Left lung (tissue), 14 donors: ENCODE measurements around the gene HACD1. TPM values are rescaled to one million over a fixed set of nuclear protein-coding genes. Genes with fewer than 3 reads are reported as not detected.

Source experiments
- ATAC-seq: fragments of 200-7000 bp; cut with Tn5 transposase; one replicate; pipeline ENCODE4 v1.9.1; 2020; ENCODE audit warnings: moderate library complexity
- DNase-seq, 4 donors: peaks; one replicate each; pipeline ENCODE4 v3.0.0-alpha.2; 2013 to 2020
- H3K27ac ChIP-seq, 2 donors: fragments of 200-600 bp; sonication (generic) in 1 of 2; one replicate each; pipeline versions ENCODE4 v1.5.0 to v1.8.0; 2020 to 2021
- H3K27me3 ChIP-seq, 2 donors: fragments of 200-600 bp; sonication (generic) in 1 of 2; one replicate each; pipeline versions ENCODE4 v1.5.0 to v1.8.0; 2020 to 2021
- H3K36me3 ChIP-seq, 2 donors: fragments of 200-600 bp; sonication (generic) in 1 of 2; one replicate each; pipeline versions ENCODE4 v1.5.0 to v1.8.0; 2020 to 2021
- H3K4me1 ChIP-seq, 2 donors: fragments of 200-600 bp; one replicate each; pipeline ENCODE4 v1.8.0; 2021
- H3K4me3 ChIP-seq, 2 donors: fragments of 200-600 bp; sonication (generic) in 1 of 2; one replicate each; pipeline versions ENCODE4 v1.5.0 to v1.8.0; 2020 to 2021; ENCODE audit warnings: mild to moderate bottlenecking in 1 of 2
- H3K9me3 ChIP-seq, 2 donors: fragments of 200-600 bp; sonication (generic) in 1 of 2; one replicate each; pipeline versions ENCODE4 v1.5.0 to v1.8.0; 2020 to 2021
- CTCF ChIP-seq, 2 donors: fragments of 200-600 bp; sonication (generic) in 1 of 2; IDR thresholded peaks; one replicate each; pipeline versions ENCODE4 v1.5.0 to v1.8.0; 2021; ENCODE audit warnings: antibody characterized with exemption in 2 of 2
- intact Hi-C, 2 donors: fragments of 100-400 bp; cut with DNase I; formaldehyde crosslinking; loops; one replicate each; pipeline versions ENCODE4 v1.11.2 to v1.14.2; 2022
- long read RNA-seq, 12 donors: library from polyadenylated mRNA in 2 of 12; unstranded in 2 of 12; transcript quantifications; one replicate each; pipeline ENCODE4 v2.0.0 and lab custom pipeline, GENCODE V29; 2019 to 2026
- polyA plus RNA-seq, 6 donors: library from polyadenylated mRNA; unstranded; fragments of 120-200 nt; gene quantifications; one replicate each; pipeline ENCODE4 v1.2.1, GENCODE V29; 2013; ENCODE audit not compliant: insufficient read length in 6 of 6
- total RNA-seq, 2 donors: library from RNA; stranded (reverse); fragmentation: NEBNext Ultra II Directional; extraction: Animal tissue kit (Norgen Biotek cat#: 25700); gene quantifications; one replicate each; pipeline ENCODE4 v1.2.1, GENCODE V29; 2021
- donor health status: DM: no; HTN: yes; CAD: no.
- donor health status: DM: no; HTN: no; CAD: no.

Gene HACD1
- 10 to 100 TPM; 45.1 to 47.0 TPM for total RNA-seq
- 10 to 100 TPM; 21.8 to 27.8 (median 24.3) TPM for polyA plus RNA-seq
- long read RNA-seq, donor 1, partial matches to known transcripts, result 7 of 23 reads
- long read RNA-seq, donor 1, other reads (novel, unspliced or antisense), result 15 of 23 reads
- long read RNA-seq, donor 2, partial matches to known transcripts, result 6 of 17 reads
- long read RNA-seq, donor 2, other reads (novel, unspliced or antisense), result 10 of 17 reads
- long read RNA-seq, donor 3, partial matches to known transcripts, result 5 of 13 reads
- long read RNA-seq, donor 3, other reads (novel, unspliced or antisense), result 6 of 13 reads
- long read RNA-seq, donor 4, transcript HACD1-201 (2 exons, 773 nt), result major isoform, 8 of 11 reads
- long read RNA-seq, donor 4, partial matches to known transcripts, result 0 of 11 reads
- long read RNA-seq, donor 4, other reads (novel, unspliced or antisense), result 3 of 11 reads
- long read RNA-seq, donor 5, partial matches to known transcripts, result 6 of 14 reads
- long read RNA-seq, donor 5, other reads (novel, unspliced or antisense), result 8 of 14 reads
- long read RNA-seq, donor 6, partial matches to known transcripts, result 6 of 15 reads
- long read RNA-seq, donor 6, other reads (novel, unspliced or antisense), result 7 of 15 reads
- long read RNA-seq, donor 7, partial matches to known transcripts, result 0 of 3 reads
- long read RNA-seq, donor 7, other reads (novel, unspliced or antisense), result 0 of 3 reads
- long read RNA-seq, donor 8, partial matches to known transcripts, result 7 of 8 reads
- long read RNA-seq, donor 8, other reads (novel, unspliced or antisense), result 0 of 8 reads
- long read RNA-seq, donor 9, result 0 reads
- long read RNA-seq, donor 10, partial matches to known transcripts, result 0 of 2 reads
- long read RNA-seq, donor 10, other reads (novel, unspliced or antisense), result 1 of 2 reads
- long read RNA-seq, donor 11, partial matches to known transcripts, result 0 of 13 reads
- long read RNA-seq, donor 11, other reads (novel, unspliced or antisense), result 13 of 13 reads
- long read RNA-seq, donor 12, partial matches to known transcripts, result 0 of 7 reads
- long read RNA-seq, donor 12, other reads (novel, unspliced or antisense), result 6 of 7 reads

- H3K36me3 ChIP-seq, result no peaks in the 10 kb centered on the region
- peaks cover 0 to 20% of the 10 kb centered on the region in 2 donors for H3K27me3 ChIP-seq
- DNase-seq (peak; percentile 48 to 93 (median 77)), ATAC-seq (peak; percentile 91)
- H3K4me1 ChIP-seq, result peaks cover 0 to 11% of the 10 kb centered on the region in 2 donors
- peak within 1 kb of the TSS; percentile 74 to 89 for H3K4me3 ChIP-seq
- H3K27ac ChIP-seq, result peak within 1 kb of the TSS; percentile 90 to 92
- H3K9me3 ChIP-seq, result no peaks in the 10 kb centered on the region
- intact Hi-C loops, result loop anchor here in 1 of 2 donors (10.0 kb wide), 1 partner anchor 118 kb away; no protein-coding TSS in a partner anchor
- no peak for TF ChIP-seq CTCF (IDR thresholded peaks at IDR 0.05)
Measured at GRCh38 chr10:17617031-17617911, at the start of gene HACD1. Gene HACD1 (minus strand): TSS chr10:17617374. CDS start chr10:17617339, 35 bp downstream.

GRCh38 chr10:17665747-17666146 is 48.6 kb upstream of the HACD1 start:
- TF ChIP-seq CTCF (IDR thresholded peaks at IDR 0.05), result no peak
- H3K27me3 ChIP-seq, result no peaks in the 10 kb centered on the region
- peak overlapping the region; percentile 68 to 88 for H3K27ac ChIP-seq
- no peak overlapping the region for H3K4me3 ChIP-seq
- DNase-seq (peak in 2 of 4 donors; percentile 57 to 78), ATAC-seq (peak; percentile 90)
- intact Hi-C loops, result no loop called here
- H3K9me3 ChIP-seq, result no peaks in the 10 kb centered on the region
- peaks cover 0 to 34% of the 10 kb centered on the region in 2 donors for H3K4me1 ChIP-seq
- peaks cover 0 to 6% of the 10 kb centered on the region in 2 donors for H3K36me3 ChIP-seq

GRCh38 chr10:17663450-17663849 is 46.3 kb upstream of the HACD1 start:
- Histone ChIP-seq H3K9me3 (no peaks in the 10 kb centered on the region), H3K27me3 (no peaks in the 10 kb centered on the region), H3K36me3 (peaks cover 0 to 10% of the 10 kb centered on the region in 2 donors), H3K27ac (no peak overlapping the region), H3K4me1 (peaks cover 0 to 29% of the 10 kb centered on the region in 2 donors), H3K4me3 (no peak overlapping the region)
- intact Hi-C loops, result no loop called here
- TF ChIP-seq CTCF (IDR thresholded peaks at IDR 0.05), result no peak
- no peak for DNase-seq
- no peak for ATAC-seq

GRCh38 chr10:17662193-17663138 is 45.3 kb upstream of the HACD1 start:
- Histone ChIP-seq H3K27me3 (no peaks in the 10 kb centered on the region), H3K27ac (no peak overlapping the region), H3K4me3 (no peak overlapping the region), H3K36me3 (peaks cover 0 to 10% of the 10 kb centered on the region in 2 donors), H3K9me3 (no peaks in the 10 kb centered on the region), H3K4me1 (peaks cover 0 to 34% of the 10 kb centered on the region in 2 donors)
- no peak for DNase-seq
- ATAC-seq, result no peak
- intact Hi-C loops, result no loop called here
- TF ChIP-seq CTCF (IDR thresholded peaks at IDR 0.05), result no peak
